ENCODE measurements around the gene PRR3. TPM values are rescaled to one million over a fixed set of nuclear protein-coding genes. Genes with fewer than 3 reads are reported as not detected.

The PRR3 gene
- total and polyA plus RNA-seq, 2 of the 4 experiments (the other 2 are of a cell fraction) = 7.2 to 17.3 TPM

DNA sequence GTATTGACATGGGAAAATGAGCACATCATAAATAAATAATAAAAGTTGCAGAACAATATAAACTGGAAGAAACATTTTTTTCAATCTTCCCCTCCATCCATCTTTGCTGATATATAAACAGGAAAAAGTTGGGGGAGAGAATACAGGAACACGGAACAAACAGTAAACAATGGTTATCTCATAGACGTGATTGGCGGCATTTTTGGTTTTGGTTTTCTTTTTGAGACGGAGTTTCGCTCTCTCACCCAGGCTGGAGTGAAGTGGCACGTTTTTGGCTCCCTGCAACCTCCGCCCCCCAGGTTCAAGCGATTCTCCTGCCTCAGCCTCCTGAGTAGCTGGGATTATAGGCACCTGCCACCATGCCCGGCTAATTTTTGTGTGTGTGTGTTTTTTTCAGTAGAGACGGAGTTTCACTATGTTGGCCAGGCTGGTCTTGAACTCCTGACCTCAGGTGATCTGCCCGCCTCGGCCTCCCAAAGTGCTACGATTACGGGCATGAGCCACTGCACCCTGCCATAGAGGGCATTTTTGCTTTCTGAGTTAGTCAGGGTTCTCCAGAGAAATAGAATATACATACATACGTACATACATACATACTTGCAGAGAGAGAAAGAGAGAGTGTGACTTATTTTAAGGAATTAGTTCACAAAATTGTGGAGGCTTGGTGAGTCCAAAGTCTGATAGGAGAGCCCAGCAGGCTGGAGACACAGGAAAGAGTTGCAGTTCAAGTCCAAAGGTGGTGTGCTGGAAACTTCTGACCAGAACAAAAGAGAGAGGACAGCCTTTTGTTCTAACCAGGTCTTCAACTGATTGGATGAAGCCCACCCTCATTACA is 23.4 kb upstream of the PRR3 start (continued):
- no peak for TF ChIP-seq NFE2L2 (IDR thresholded peaks at IDR 0.05; ENCODE audit: low read depth, low read length)

DNA sequence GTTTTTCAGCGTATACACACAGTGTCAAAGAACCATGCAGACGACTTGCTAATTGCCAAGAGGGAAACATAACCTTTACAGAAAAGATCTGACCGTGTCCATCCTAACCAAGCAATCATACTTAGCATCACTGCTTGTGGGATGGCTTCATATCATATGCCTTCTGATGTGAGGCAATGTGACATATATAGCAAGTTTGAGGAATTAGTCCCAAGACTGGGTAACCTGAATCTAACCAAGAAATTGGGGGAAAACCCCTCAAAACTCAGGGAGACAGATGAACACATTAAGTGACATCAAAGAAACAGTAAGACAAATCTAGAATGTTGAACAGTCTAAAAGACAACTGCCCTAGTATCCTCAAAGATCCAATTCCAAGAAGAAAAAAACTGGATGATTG is 19.2 kb upstream of the PRR3 start:
- no peak for DNase-seq
- Histone ChIP-seq H2AK9ac (replicated peaks; ENCODE audit: low read depth, low read length, poor library complexity) (no peak overlapping the region), H3K79me1 (ENCODE audit: low read depth in 1 of 2, low read length in 2 of 2) (no peaks in the 10 kb centered on the region), H4K8ac (ENCODE audit: low read depth in 2 of 2, low read length in 2 of 2) (no peak overlapping the region), H3K27me3 (ENCODE audit: control insufficient read depth, insufficient read depth, low read length) (no peaks in the 10 kb centered on the region), H2AK5ac (ENCODE audit: low read depth, low read length) (no peak overlapping the region), H4K91ac (ENCODE audit: insufficient read depth, low read depth, low read length) (no peak overlapping the region), H2AFZ (replicated peaks; ENCODE audit: low read length, poor library complexity) (no peak overlapping the region), H3K4ac (ENCODE audit: low read depth, low read length) (no peak overlapping the region), H2BK15ac (ENCODE audit: low read depth, low read length) (no peak overlapping the region), H3K4me2 (ENCODE audit: low read depth, low read length) (no peak overlapping the region), H3K9me3 (ENCODE audit: control insufficient read depth, insufficient read depth, low read length) (no peaks in the 10 kb centered on the region), H3K23ac (ENCODE audit: low read depth, low read length) (no peak overlapping the region), H3K18ac (ENCODE audit: low read depth, low read length) (no peak overlapping the region), H3K36me3 (ENCODE audit: control insufficient read depth, insufficient read depth, low read length) (no peaks in the 10 kb centered on the region), H2BK20ac (ENCODE audit: low read depth, low read length) (no peak overlapping the region), H3K4me3 (ENCODE audit: insufficient read depth, low read depth, low read length) (no peak overlapping the region), H2BK120ac (ENCODE audit: low read depth, low read length) (no peak overlapping the region), H3K9ac (ENCODE audit: low read depth, low read length) (no peak overlapping the region), H3K4me1 (ENCODE audit: control insufficient read depth, insufficient read depth, low read length) (no peaks in the 10 kb centered on the region), H3K9me1 (ENCODE audit: insufficient read depth, low read length) (no peaks in the 10 kb centered on the region), H4K5ac (ENCODE audit: low read depth, low read length) (no peak overlapping the region), H3K27ac (ENCODE audit: insufficient read depth, low read length) (no peak overlapping the region), H2BK5ac (ENCODE audit: low read depth, low read length, poor library complexity, severe bottlenecking) (no peak overlapping the region), H3K14ac (replicated peaks; ENCODE audit: low read depth, low read length) (no peak overlapping the region), H4K20me1 (ENCODE audit: insufficient read depth, low read length) (no peaks in the 10 kb centered on the region), H3K56ac (ENCODE audit: extremely low read depth, insufficient read depth, low read length) (no peak overlapping the region)
- dilution Hi-C loops (cut with HindIII; ENCODE audit: low sequenced_read_pairs, unreplicated experiment) (no loop called here), intact Hi-C loops (cut with micrococcal nuclease) (no loop called here), in situ Hi-C loops (cut with MboI; ENCODE audit: low sequenced_read_pairs) (loop anchor here (5.0 kb wide), 1 partner anchor 46 kb away; no protein-coding TSS in a partner anchor)
- TF ChIP-seq, protein P1, sequence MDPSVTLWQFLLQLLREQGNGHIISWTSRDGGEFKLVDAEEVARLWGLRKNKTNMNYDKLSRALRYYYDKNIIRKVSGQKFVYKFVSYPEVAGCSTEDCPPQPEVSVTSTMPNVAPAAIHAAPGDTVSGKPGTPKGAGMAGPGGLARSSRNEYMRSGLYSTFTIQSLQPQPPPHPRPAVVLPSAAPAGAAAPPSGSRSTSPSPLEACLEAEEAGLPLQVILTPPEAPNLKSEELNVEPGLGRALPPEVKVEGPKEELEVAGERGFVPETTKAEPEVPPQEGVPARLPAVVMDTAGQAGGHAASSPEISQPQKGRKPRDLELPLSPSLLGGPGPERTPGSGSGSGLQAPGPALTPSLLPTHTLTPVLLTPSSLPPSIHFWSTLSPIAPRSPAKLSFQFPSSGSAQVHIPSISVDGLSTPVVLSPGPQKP (IDR thresholded peaks at IDR 0.05; ENCODE audit: borderline replicate concordance, low read depth, low read length) = no peak
- TF ChIP-seq CEBPB (IDR thresholded peaks at IDR 0.05; ENCODE audit: low read depth, low read length) = no peak
- no peak for TF ChIP-seq RFX5 (IDR thresholded peaks at IDR 0.05; ENCODE audit: low read depth, low read length)
- TF ChIP-seq MAZ (IDR thresholded peaks at IDR 0.05; ENCODE audit: borderline replicate concordance, low read depth, low read length) = no peak
- TF ChIP-seq MAFK (IDR thresholded peaks at IDR 0.05; ENCODE audit: low read depth, low read length) = no peak
- TF ChIP-seq RCOR1 (IDR thresholded peaks at IDR 0.05; ENCODE audit: insufficient replicate concordance, low read length) = no peak
- TF ChIP-seq POLR2A (IDR thresholded peaks at IDR 0.05; ENCODE audit: low read depth, low read length) = no peak
- no peak for TF ChIP-seq FOS (IDR thresholded peaks at IDR 0.05; ENCODE audit: low read depth, low read length)
- no peak for TF ChIP-seq CHD1 (IDR thresholded peaks at IDR 0.05; ENCODE audit: low read depth, low read length)
- TF ChIP-seq RAD21 (IDR thresholded peaks at IDR 0.05; ENCODE audit: low read length) = no peak
- no peak for TF ChIP-seq SMC3 (IDR thresholded peaks at IDR 0.05; ENCODE audit: low read depth, low read length)
- TF ChIP-seq BHLHE40 (IDR thresholded peaks at IDR 0.05; ENCODE audit: low read depth, low read length) = no peak
- no peak for TF ChIP-seq MXI1 (IDR thresholded peaks at IDR 0.05; ENCODE audit: borderline replicate concordance, low read depth, low read length)
- POLR2A ChIA-PET (ENCODE audit: unreplicated experiment) = no interaction called here
- CTCF ChIA-PET = no interaction called here
- no CpG with 5 or more reads among the region's 3 CpGs for WGBS, 2 experiments (ENCODE audit: extremely low coverage in 2 of 2, insufficient read length in 1 of 2)
- no peak for ATAC-seq (ENCODE audit: low read depth)
- no TSS peak for BruUV-seq (replicated peaks)
